ENCODE results near the gene LRRC25.
"Not testable (repeated sequence)": the region's sequence is repeated elsewhere in the genome, so short reads cannot be mapped to it uniquely, and the experiment has no call there.

LRRC25 gene

GRCh38 chr19:18351544-18351943, 45.9 kb downstream of the LRRC25 start:
- Histone ChIP-seq H3K9me3 (ENCODE audit: control insufficient read depth, low read length) (no peaks in the 10 kb centered on the region), H3K27me3 (ENCODE audit: control insufficient read depth, insufficient read depth, low read length) (no peaks in the 10 kb centered on the region), H3K4me3 (ENCODE audit: low read length) (no peak overlapping the region), H3K9ac (ENCODE audit: low read length) (no peak overlapping the region), H3K36me3 (ENCODE audit: control insufficient read depth, insufficient read depth, low read length) (no peaks in the 10 kb centered on the region), H3K4me1 (ENCODE audit: control insufficient read depth, insufficient read depth, low read length) (no peaks in the 10 kb centered on the region)

DNA sequence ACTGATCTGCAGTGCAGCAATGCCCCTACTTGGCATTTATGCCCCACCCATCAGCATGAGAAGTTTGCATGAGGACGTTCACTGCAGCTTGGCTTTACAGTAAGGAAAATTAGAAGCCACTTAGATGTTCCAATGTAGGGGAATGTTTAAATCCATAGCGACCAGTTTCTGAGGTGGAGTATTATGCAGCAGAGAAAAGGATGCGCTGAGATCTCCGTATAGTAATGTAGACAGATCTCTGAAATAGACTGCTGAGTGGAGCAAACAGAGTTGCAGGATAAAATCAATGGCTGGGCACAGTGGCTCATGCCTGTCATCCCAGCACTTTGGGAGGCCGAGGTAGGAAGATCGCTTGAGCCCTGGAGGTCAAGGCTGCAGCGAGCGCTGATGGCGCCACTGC, 46.9 kb downstream of the LRRC25 start:
- Histone ChIP-seq H3K9ac (ENCODE audit: low read length) (no peak overlapping the region), H3K4me3 (ENCODE audit: low read length) (no peak overlapping the region), H3K4me1 (ENCODE audit: control insufficient read depth, insufficient read depth, low read length) (peaks cover 8% of the 10 kb centered on the region), H3K36me3 (ENCODE audit: control insufficient read depth, insufficient read depth, low read length) (no peaks in the 10 kb centered on the region), H3K27me3 (ENCODE audit: control insufficient read depth, insufficient read depth, low read length) (no peaks in the 10 kb centered on the region), H3K9me3 (ENCODE audit: control insufficient read depth, low read length) (no peaks in the 10 kb centered on the region)

DNA sequence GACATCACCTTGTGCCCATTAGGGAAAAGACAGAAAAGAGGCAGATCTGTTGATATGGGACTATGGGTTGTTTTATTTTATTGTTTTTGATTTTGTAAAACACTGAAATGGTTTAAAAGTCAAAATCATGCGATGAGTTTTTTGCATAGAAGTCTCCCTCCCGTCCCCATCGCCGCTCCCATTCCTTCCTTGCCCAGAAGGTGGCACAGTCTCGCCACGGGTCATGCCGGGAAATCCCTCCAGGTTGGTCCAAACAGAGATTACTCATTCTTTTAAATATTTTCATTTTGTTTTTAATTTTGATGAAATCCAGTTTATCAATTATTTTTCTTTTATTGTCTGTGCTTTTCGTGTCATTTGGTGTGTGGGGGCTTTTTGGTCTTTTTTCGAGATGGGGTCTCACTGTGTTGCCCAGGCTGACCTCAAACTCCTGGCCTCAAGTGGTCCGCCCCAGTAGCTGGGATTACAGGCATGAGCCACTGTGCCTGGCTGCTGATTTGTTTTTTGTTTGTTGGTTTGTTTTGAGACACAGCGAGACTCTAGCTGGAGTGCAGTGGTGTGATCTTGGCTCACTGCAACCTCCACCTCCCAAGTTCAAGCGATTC, 47.8 kb downstream of the LRRC25 start:
- Histone ChIP-seq H3K9me3 (ENCODE audit: control insufficient read depth, low read length) (no peaks in the 10 kb centered on the region), H3K4me1 (ENCODE audit: control insufficient read depth, insufficient read depth, low read length) (peaks cover 16% of the 10 kb centered on the region), H3K36me3 (ENCODE audit: control insufficient read depth, insufficient read depth, low read length) (no peaks in the 10 kb centered on the region)

GRCh38 chr19:18348818-18349339, 48.5 kb downstream of the LRRC25 start:
- not testable (repeated sequence) for H3K9ac ChIP-seq (ENCODE audit: low read length); H3K36me3 ChIP-seq (ENCODE audit: control insufficient read depth, insufficient read depth, low read length); H3K4me3 ChIP-seq (ENCODE audit: low read length); H3K27me3 ChIP-seq (ENCODE audit: control insufficient read depth, insufficient read depth, low read length); H3K9me3 ChIP-seq (ENCODE audit: control insufficient read depth, low read length)
- H3K4me1 ChIP-seq (ENCODE audit: control insufficient read depth, insufficient read depth, low read length): peaks cover 24% of the 10 kb centered on the region

More for the DNA sequence above, 47.8 kb downstream of the LRRC25 start:
- Histone ChIP-seq H3K4me3 (ENCODE audit: low read length) (no peak overlapping the region), H3K9ac (ENCODE audit: low read length) (no peak overlapping the region), H3K27me3 (ENCODE audit: control insufficient read depth, insufficient read depth, low read length) (no peaks in the 10 kb centered on the region)

- H3K36me3 ChIP-seq (ENCODE audit: control insufficient read depth, insufficient read depth, low read length): no peaks in the 10 kb centered on the region
- peaks cover 28% of the 10 kb centered on the region for H3K4me1 ChIP-seq (ENCODE audit: control insufficient read depth, insufficient read depth, low read length)
- H3K4me3 ChIP-seq (ENCODE audit: low read length): no peak overlapping the region
Measured at GRCh38 chr19:18348171-18348570, 49.3 kb downstream of the LRRC25 start.

GRCh38 chr19:18346091-18346490, 51.3 kb downstream of the LRRC25 start:
- no peak overlapping the region for H3K4me3 ChIP-seq (ENCODE audit: low read length)
- H3K36me3 ChIP-seq (ENCODE audit: control insufficient read depth, insufficient read depth, low read length): no peaks in the 10 kb centered on the region
- no peaks in the 10 kb centered on the region for H3K27me3 ChIP-seq (ENCODE audit: control insufficient read depth, insufficient read depth, low read length)
- H3K9me3 ChIP-seq (ENCODE audit: control insufficient read depth, low read length): no peaks in the 10 kb centered on the region
- no peak overlapping the region for H3K9ac ChIP-seq (ENCODE audit: low read length)
- H3K4me1 ChIP-seq (ENCODE audit: control insufficient read depth, insufficient read depth, low read length): peaks cover 47% of the 10 kb centered on the region

More at GRCh38 chr19:18348171-18348570, 49.3 kb downstream of the LRRC25 start:
- H3K9me3 ChIP-seq (ENCODE audit: control insufficient read depth, low read length): no peaks in the 10 kb centered on the region
- no peak overlapping the region for H3K9ac ChIP-seq (ENCODE audit: low read length)
- no peaks in the 10 kb centered on the region for H3K27me3 ChIP-seq (ENCODE audit: control insufficient read depth, insufficient read depth, low read length)

GRCh38 chr19:18345296-18345695, 52.1 kb downstream of the LRRC25 start:
- no peaks in the 10 kb centered on the region for H3K9me3 ChIP-seq (ENCODE audit: control insufficient read depth, low read length)
- H3K9ac ChIP-seq (ENCODE audit: low read length): peak overlapping the region; percentile 31
- no peak overlapping the region for H3K4me3 ChIP-seq (ENCODE audit: low read length)
- no peaks in the 10 kb centered on the region for H3K27me3 ChIP-seq (ENCODE audit: control insufficient read depth, insufficient read depth, low read length)
- H3K4me1 ChIP-seq (ENCODE audit: control insufficient read depth, insufficient read depth, low read length): peaks cover 47% of the 10 kb centered on the region
- no peaks in the 10 kb centered on the region for H3K36me3 ChIP-seq (ENCODE audit: control insufficient read depth, insufficient read depth, low read length)

GRCh38 chr19:18344582-18344950, 52.9 kb downstream of the LRRC25 start:
- H3K27me3 ChIP-seq (ENCODE audit: control insufficient read depth, insufficient read depth, low read length): no peaks in the 10 kb centered on the region
- peaks cover 54% of the 10 kb centered on the region for H3K4me1 ChIP-seq (ENCODE audit: control insufficient read depth, insufficient read depth, low read length)
- H3K4me3 ChIP-seq (ENCODE audit: low read length): no peak overlapping the region
- H3K9me3 ChIP-seq (ENCODE audit: control insufficient read depth, low read length): no peaks in the 10 kb centered on the region
- no peaks in the 10 kb centered on the region for H3K36me3 ChIP-seq (ENCODE audit: control insufficient read depth, insufficient read depth, low read length)
- H3K9ac ChIP-seq (ENCODE audit: low read length): peak overlapping the region; percentile 58

GRCh38 chr19:18342090-18342632, 55.3 kb downstream of the LRRC25 start:
- H3K4me1 ChIP-seq (ENCODE audit: control insufficient read depth, insufficient read depth, low read length): peaks cover 54% of the 10 kb centered on the region
- no peak overlapping the region for H3K4me3 ChIP-seq (ENCODE audit: low read length)
- H3K36me3 ChIP-seq (ENCODE audit: control insufficient read depth, insufficient read depth, low read length): no peaks in the 10 kb centered on the region
- H3K9me3 ChIP-seq (ENCODE audit: control insufficient read depth, low read length): no peaks in the 10 kb centered on the region
- no peaks in the 10 kb centered on the region for H3K27me3 ChIP-seq (ENCODE audit: control insufficient read depth, insufficient read depth, low read length)
- H3K9ac ChIP-seq (ENCODE audit: low read length): no peak overlapping the region

Measured in mucosa of stomach (tissue), 1 donor.